SU-DHL-6 (cell line): ENCODE data around the gene TNPO1.

Experiments used
- CTCF ChIP-seq: fragments of 200-600 bp; sonication (generic); IDR thresholded peaks from one replicate; pipeline ENCODE4 v1.5.1; 2017; ENCODE audit warnings: antibody characterized with exemption, mild to moderate bottlenecking, low read length, moderate library complexity; ENCODE audit not compliant: insufficient read depth, poor library complexity, severe bottlenecking
- EZH2phosphoT487 ChIP-seq: fragments of 200-600 bp; sonication (generic), shearing (Covaris generic); conservative IDR thresholded peaks from 2 replicates; pipeline ENCODE4 v1.6.1; 2018; ENCODE audit warnings: mild to moderate bottlenecking, antibody characterized with exemption, low read length, moderate library complexity, mixed read lengths

- TF ChIP-seq CTCF: no peak
- TF ChIP-seq EZH2phosphoT487: no peak
These were observed at the start of gene TNPO1 for GRCh38 chr5:72816284-72817075.
